ENCODE results near the gene RIC8B. TPM values are rescaled to one million over a fixed set of nuclear protein-coding genes. Genes with fewer than 3 reads are reported as not detected.

RIC8B gene
- total RNA-seq, 1 experiment from 2014 or later, result 29.0 TPM

DNA sequence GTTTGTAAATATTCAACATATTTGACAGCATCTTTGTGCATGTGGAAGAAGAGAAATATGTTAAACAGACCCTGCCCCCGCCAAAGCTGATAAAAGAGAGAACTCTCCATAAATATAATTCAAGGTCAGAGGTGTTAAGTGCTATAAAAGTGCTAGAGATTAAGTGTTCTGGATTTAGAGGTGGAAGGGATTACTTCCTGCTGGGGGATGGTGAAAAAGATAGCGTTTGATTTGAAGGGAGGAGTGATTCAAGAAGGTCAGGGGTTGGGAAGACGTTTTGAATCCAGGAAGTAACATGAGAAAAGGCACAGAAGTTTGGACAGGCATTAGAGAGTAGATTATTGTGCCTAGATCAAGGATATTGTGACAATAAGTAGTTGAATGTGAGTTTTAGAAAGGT, 30.2 kb downstream of the RIC8B start:
- Histone ChIP-seq H3K18ac (ENCODE audit: insufficient read length, low read depth, low read length) (no peak overlapping the region), H3K27me3 (ENCODE audit: insufficient read depth, low read length) (no peaks in the 10 kb centered on the region), H4K20me1 (ENCODE audit: control insufficient read depth, insufficient read depth, insufficient read length) (no peaks in the 10 kb centered on the region), H2AK5ac (ENCODE audit: insufficient read length, low read length) (no peak overlapping the region), H3K23me2 (ENCODE audit: insufficient read length, low read depth, low read length, poor library complexity, severe bottlenecking) (no peaks in the 10 kb centered on the region), H3K4me1 (ENCODE audit: insufficient read depth, low read length) (no peaks in the 10 kb centered on the region), H2AFZ (ENCODE audit: low read length) (no peak overlapping the region), H3K79me1 (ENCODE audit: insufficient read depth, low read depth, low read length, poor library complexity, severe bottlenecking) (no peaks in the 10 kb centered on the region), H3K56ac (ENCODE audit: insufficient read length, low read depth, low read length) (no peak overlapping the region), H3K79me2 (ENCODE audit: insufficient read depth, low read length) (no peaks in the 10 kb centered on the region), H2BK12ac (ENCODE audit: insufficient read length, low read depth, low read length) (no peak overlapping the region), H2BK120ac (ENCODE audit: low read depth, low read length, poor library complexity, severe bottlenecking) (no peak overlapping the region), H3K4ac (ENCODE audit: low read depth, low read length) (no peak overlapping the region), H2BK5ac (ENCODE audit: insufficient read length, low read length) (no peak overlapping the region), H3K9ac (ENCODE audit: extremely low read depth, insufficient read length, low read length) (no peak overlapping the region), H3T11ph (ENCODE audit: low read length) (no peak overlapping the region), H3K14ac (ENCODE audit: insufficient read depth, low read length) (no peak overlapping the region), H3K27ac (ENCODE audit: insufficient read length, low read depth, low read length) (no peak overlapping the region), H4K91ac (ENCODE audit: insufficient read length, low read depth, low read length) (no peak overlapping the region), H3K23ac (ENCODE audit: insufficient read length, low read depth, low read length) (no peak overlapping the region), H4K8ac (replicated peaks; ENCODE audit: insufficient read length, low read depth, low read length) (no peak overlapping the region), H2BK20ac (ENCODE audit: low read depth, low read length, poor library complexity, severe bottlenecking) (no peak overlapping the region), H3K4me2 (ENCODE audit: insufficient read depth, insufficient read length, low read length) (no peak overlapping the region), H4K5ac (ENCODE audit: insufficient read length, low read depth, low read length) (no peak overlapping the region), H3K9me3 (ENCODE audit: control insufficient read depth, low read depth, low read length) (no peaks in the 10 kb centered on the region), H2BK15ac (ENCODE audit: low read depth, low read length) (no peak overlapping the region)
- no peak overlapping the region for H3K4me3 Mint-ChIP-seq
- H3K4me1 Mint-ChIP-seq, result no peaks in the 10 kb centered on the region
- peaks cover 9 to 28% (median 23%) of the 10 kb centered on the region in 3 experiments; a peak in 6 of 7 replicates for H3K36me3 Mint-ChIP-seq (ENCODE audit: insufficient read depth in 1 of 3, low read depth in 3 of 3)
- peak overlapping the region in 1 of 3 experiments; percentile 1; a peak in 1 of 7 replicates for H3K27ac Mint-ChIP-seq
- H3K27me3 Mint-ChIP-seq (ENCODE audit: low read depth), result no peaks in the 10 kb centered on the region
- TF ChIP-seq, protein P1, sequence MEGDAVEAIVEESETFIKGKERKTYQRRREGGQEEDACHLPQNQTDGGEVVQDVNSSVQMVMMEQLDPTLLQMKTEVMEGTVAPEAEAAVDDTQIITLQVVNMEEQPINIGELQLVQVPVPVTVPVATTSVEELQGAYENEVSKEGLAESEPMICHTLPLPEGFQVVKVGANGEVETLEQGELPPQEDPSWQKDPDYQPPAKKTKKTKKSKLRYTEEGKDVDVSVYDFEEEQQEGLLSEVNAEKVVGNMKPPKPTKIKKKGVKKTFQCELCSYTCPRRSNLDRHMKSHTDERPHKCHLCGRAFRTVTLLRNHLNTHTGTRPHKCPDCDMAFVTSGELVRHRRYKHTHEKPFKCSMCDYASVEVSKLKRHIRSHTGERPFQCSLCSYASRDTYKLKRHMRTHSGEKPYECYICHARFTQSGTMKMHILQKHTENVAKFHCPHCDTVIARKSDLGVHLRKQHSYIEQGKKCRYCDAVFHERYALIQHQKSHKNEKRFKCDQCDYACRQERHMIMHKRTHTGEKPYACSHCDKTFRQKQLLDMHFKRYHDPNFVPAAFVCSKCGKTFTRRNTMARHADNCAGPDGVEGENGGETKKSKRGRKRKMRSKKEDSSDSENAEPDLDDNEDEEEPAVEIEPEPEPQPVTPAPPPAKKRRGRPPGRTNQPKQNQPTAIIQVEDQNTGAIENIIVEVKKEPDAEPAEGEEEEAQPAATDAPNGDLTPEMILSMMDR (conservative IDR thresholded peaks at IDR 0.05), result no peak
- no peaks in the 10 kb centered on the region for H3K9me3 Mint-ChIP-seq
- no peak for DNase-seq
- no CpG with 5 or more reads among the region's 3 CpGs for WGBS (ENCODE audit: extremely low coverage, insufficient read length, low lambda C conversion rate)

Measured in H9 (cell line).